RWPE2 (cell line): Measurements from ENCODE around the gene PCDHGA1.

ENCODE experiments used
- ATAC-seq: fragments of 200-7000 bp; cut with Tn5 transposase; 3 replicates; pipeline ENCODE4 v1.9.1; 2021; ENCODE audit warnings: low read depth
- DNase-seq: peaks from one replicate; pipeline ENCODE4 v3.0.0-alpha.2; 2020; ENCODE audit warnings: low spot score
- H3K27ac ChIP-seq: fragments of 450-650 bp; 2 replicates; pipeline ENCODE4 v1.5.1; 2017; ENCODE audit warnings: mild to moderate bottlenecking; ENCODE audit not compliant: poor library complexity, severe bottlenecking
- H3K27me3 ChIP-seq: fragments of 250-450 bp; sonication (Bioruptor Pico); 2 replicates; pipeline ENCODE4 v1.5.1; 2021; ENCODE audit warnings: mild to moderate bottlenecking, moderate library complexity; ENCODE audit not compliant: insufficient read depth, poor library complexity, severe bottlenecking
- H3K36me3 ChIP-seq: fragments of 250-450 bp; sonication (Bioruptor Pico); 2 replicates; pipeline ENCODE4 v1.5.1; 2020; ENCODE audit warnings: low read depth, mild to moderate bottlenecking, moderate library complexity
- H3K4me1 ChIP-seq: fragments of 250-450 bp; sonication (Bioruptor Pico); 2 replicates; pipeline ENCODE4 v1.5.1; 2021; ENCODE audit warnings: mild to moderate bottlenecking, moderate library complexity; ENCODE audit not compliant: insufficient read depth, poor library complexity, severe bottlenecking
- H3K4me3 ChIP-seq: fragments of 250-450 bp; sonication (Bioruptor Pico); 2 replicates; pipeline ENCODE4 v1.5.1; 2021; ENCODE audit warnings: mild to moderate bottlenecking, moderate library complexity; ENCODE audit not compliant: severe bottlenecking
- H3K9me3 ChIP-seq: fragments of 250-450 bp; sonication (Bioruptor Pico); 2 replicates; pipeline ENCODE4 v1.5.1; 2021; ENCODE audit warnings: mild to moderate bottlenecking, moderate library complexity; ENCODE audit not compliant: severe bottlenecking
- CTCF ChIP-seq: fragments of 450-650 bp; IDR thresholded peaks from one replicate; pipeline ENCODE4 v1.5.1; 2017; ENCODE audit warnings: mild to moderate bottlenecking, moderate library complexity; ENCODE audit not compliant: poor library complexity, severe bottlenecking

PCDHGA1 gene

GRCh38 chr5:141506381-141507155 lies 176.3 kb downstream of the PCDHGA1 start:
- H3K4me3 ChIP-seq: no peak overlapping the region
- no peak for TF ChIP-seq CTCF
- H3K9me3 ChIP-seq: no peaks in the 10 kb centered on the region
- H3K36me3 ChIP-seq: peaks cover 5% of the 10 kb centered on the region; the same call in 1 of the 2 replicates
- H3K27me3 ChIP-seq: no peaks in the 10 kb centered on the region
- H3K27ac ChIP-seq: peak overlapping the region; percentile 88
- ATAC-seq (no peak), DNase-seq (no peak)
- H3K4me1 ChIP-seq: peaks cover 17% of the 10 kb centered on the region

- DNase-seq (no peak), ATAC-seq (no peak)
- Histone ChIP-seq H3K4me3 (no peak overlapping the region), H3K27ac (peak overlapping the region; percentile 88), H3K4me1 (peaks cover 17% of the 10 kb centered on the region), H3K9me3 (no peaks in the 10 kb centered on the region), H3K36me3 (peaks cover 11% of the 10 kb centered on the region; the same call in 1 of the 2 replicates), H3K27me3 (no peaks in the 10 kb centered on the region)
- no peak for TF ChIP-seq CTCF
Observed at GRCh38 chr5:141507387-141508091, 177.2 kb downstream of the PCDHGA1 start.

- TF ChIP-seq CTCF: no peak
- H3K4me3 ChIP-seq: no peak overlapping the region
- DNase-seq: no peak
- no peaks in the 10 kb centered on the region for H3K27me3 ChIP-seq
- peaks cover 14% of the 10 kb centered on the region for H3K36me3 ChIP-seq
- H3K27ac ChIP-seq: peak overlapping the region; percentile 88
- no peak for ATAC-seq
- H3K9me3 ChIP-seq: no peaks in the 10 kb centered on the region
- peaks cover 25% of the 10 kb centered on the region for H3K4me1 ChIP-seq
Observed at GRCh38 chr5:141508440-141508797, 178.1 kb downstream of the PCDHGA1 start.

GRCh38 chr5:141508798-141509611 lies 178.7 kb downstream of the PCDHGA1 start:
- TF ChIP-seq CTCF: no peak
- Histone ChIP-seq H3K36me3 (peaks cover 14% of the 10 kb centered on the region), H3K4me1 (peaks cover 30% of the 10 kb centered on the region), H3K27ac (peak overlapping the region; percentile 88), H3K9me3 (no peaks in the 10 kb centered on the region), H3K4me3 (no peak overlapping the region), H3K27me3 (no peaks in the 10 kb centered on the region)
- peak; percentile 91 for DNase-seq
- ATAC-seq: peak; percentile 86
